ENCODE results near the gene NSG2. TPM values are rescaled to one million over a fixed set of nuclear protein-coding genes. Genes with fewer than 3 reads are reported as not detected.

Gene NSG2
- total RNA-seq, 2 donors from 2014 or later = 0.27 to 2.5 TPM

DNA sequence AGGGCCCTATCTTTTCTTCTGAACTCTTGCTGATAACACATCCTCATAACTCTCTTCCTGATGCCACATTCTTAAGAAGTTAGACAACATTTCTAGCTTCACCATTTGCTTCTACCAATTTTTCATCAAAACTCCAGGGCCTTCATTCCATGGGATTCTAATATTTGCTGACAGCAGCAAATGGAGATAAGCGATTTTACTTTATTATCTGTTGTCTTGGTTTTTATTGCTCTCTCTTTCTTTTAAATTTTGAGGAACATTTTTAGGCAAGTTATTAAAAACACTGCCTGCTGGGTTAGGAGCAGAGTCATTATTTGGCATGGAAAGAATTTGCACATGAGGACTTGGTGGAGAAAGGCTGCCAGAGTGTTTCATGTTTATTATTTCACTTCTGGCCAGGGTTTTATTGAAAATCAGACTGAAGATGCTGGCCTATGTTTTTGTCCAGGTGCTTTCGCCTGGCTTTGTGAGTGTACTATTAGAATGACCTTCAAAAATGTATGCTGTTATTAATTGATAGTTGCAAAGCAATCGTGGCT, 27.7 kb downstream of the NSG2 start:
- Histone ChIP-seq H3K9me3 (no peaks in the 10 kb centered on the region), H3K27ac (no peak overlapping the region), H3K27me3 (no peaks in the 10 kb centered on the region), H3K4me1 (no peaks in the 10 kb centered on the region), H3K4me3 (no peak overlapping the region), H3K9ac (ENCODE audit: low read depth in 2 of 2, low read length in 2 of 2) (no peak overlapping the region), H3K36me3 (no peaks in the 10 kb centered on the region)
- TF ChIP-seq, protein P1, sequence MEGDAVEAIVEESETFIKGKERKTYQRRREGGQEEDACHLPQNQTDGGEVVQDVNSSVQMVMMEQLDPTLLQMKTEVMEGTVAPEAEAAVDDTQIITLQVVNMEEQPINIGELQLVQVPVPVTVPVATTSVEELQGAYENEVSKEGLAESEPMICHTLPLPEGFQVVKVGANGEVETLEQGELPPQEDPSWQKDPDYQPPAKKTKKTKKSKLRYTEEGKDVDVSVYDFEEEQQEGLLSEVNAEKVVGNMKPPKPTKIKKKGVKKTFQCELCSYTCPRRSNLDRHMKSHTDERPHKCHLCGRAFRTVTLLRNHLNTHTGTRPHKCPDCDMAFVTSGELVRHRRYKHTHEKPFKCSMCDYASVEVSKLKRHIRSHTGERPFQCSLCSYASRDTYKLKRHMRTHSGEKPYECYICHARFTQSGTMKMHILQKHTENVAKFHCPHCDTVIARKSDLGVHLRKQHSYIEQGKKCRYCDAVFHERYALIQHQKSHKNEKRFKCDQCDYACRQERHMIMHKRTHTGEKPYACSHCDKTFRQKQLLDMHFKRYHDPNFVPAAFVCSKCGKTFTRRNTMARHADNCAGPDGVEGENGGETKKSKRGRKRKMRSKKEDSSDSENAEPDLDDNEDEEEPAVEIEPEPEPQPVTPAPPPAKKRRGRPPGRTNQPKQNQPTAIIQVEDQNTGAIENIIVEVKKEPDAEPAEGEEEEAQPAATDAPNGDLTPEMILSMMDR (IDR thresholded peaks at IDR 0.05) = no peak
- no peak for DNase-seq
- intact Hi-C loops (cut with DNase I) = no loop called here

DNA sequence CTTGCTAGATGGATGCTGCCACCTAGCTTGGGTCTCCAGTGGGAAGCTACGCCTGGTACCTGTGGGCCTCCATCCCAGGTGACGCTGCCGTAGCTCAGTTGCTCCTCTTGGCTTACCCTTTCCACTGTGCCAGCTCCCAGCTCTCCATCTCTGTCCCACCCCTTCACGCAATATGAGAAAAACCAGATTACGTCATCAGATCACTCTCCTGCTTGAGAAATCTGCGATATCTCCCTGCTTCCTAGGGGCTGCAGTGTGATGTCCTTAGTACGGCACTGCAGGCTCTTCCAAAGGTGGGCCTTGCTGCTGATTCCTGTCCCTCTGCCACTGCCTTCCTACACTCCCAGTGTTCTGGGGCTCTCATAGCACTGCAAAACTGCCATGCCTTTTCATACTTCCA, 28.9 kb downstream of the NSG2 start:
- intact Hi-C loops (cut with DNase I) = no loop called here
- no peak overlapping the region for H3K9ac ChIP-seq (ENCODE audit: low read depth in 2 of 2, low read length in 2 of 2)
- H3K27me3 ChIP-seq = no peaks in the 10 kb centered on the region
- no peak overlapping the region for H3K4me3 ChIP-seq
- H3K4me1 ChIP-seq = no peaks in the 10 kb centered on the region
- no peaks in the 10 kb centered on the region for H3K9me3 ChIP-seq
- DNase-seq = no peak
- TF ChIP-seq, protein P1 (IDR thresholded peaks at IDR 0.05) = no peak
- H3K36me3 ChIP-seq = no peaks in the 10 kb centered on the region
- no peak overlapping the region for H3K27ac ChIP-seq

DNA sequence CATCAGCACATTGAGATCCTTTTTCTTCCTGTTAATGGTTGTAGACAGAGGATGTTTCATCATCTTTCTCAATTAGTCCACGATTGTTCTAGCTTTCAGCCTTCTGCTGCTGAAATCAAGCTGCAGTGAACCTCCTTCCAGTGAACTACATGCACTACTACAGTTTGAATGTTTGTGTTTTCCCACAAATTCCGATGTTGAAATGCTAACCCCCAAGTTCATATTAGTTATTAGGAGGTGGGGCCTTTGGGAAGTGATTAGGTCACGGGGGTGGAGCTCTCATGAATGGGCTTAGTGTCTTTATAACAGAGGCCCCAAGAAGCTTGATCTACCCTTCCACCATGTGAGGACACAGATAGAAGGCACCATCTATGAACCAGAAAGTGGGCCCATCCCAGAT, 32.9 kb downstream of the NSG2 start:
- TF ChIP-seq, protein P1 (IDR thresholded peaks at IDR 0.05) = no peak

DNA sequence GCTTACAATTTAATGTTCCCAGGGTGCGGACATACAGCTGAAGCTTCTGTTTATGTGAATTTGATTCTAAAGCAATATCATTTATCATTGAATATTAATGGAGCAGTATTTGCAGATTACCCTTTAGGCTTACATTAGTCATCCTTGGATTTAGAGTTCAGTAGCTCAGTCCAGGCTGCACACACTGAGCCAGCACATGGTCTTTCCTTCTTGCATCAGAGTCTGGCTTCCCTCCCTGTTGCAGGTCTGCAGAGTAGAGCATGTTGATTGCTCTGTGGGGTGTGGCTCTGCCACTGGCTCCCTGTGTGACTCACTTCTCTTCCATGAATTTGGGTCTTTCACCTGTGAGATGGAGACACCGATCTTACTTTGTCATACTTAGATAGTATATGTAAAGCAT, 36.8 kb downstream of the NSG2 start:
- Histone ChIP-seq H3K9ac (ENCODE audit: low read depth in 2 of 2, low read length in 2 of 2) (no peak overlapping the region), H3K27me3 (no peaks in the 10 kb centered on the region), H3K4me1 (no peaks in the 10 kb centered on the region), H3K27ac (no peak overlapping the region), H3K9me3 (no peaks in the 10 kb centered on the region), H3K36me3 (no peaks in the 10 kb centered on the region), H3K4me3 (no peak overlapping the region)
- DNase-seq = no peak
- TF ChIP-seq, protein P1 (IDR thresholded peaks at IDR 0.05) = no peak
- intact Hi-C loops (cut with DNase I) = no loop called here

More for the DNA sequence above, 32.9 kb downstream of the NSG2 start:
- intact Hi-C loops (cut with DNase I) = no loop called here
- no peaks in the 10 kb centered on the region for H3K36me3 ChIP-seq
- H3K4me1 ChIP-seq = no peaks in the 10 kb centered on the region
- H3K9me3 ChIP-seq = no peaks in the 10 kb centered on the region
- no peaks in the 10 kb centered on the region for H3K27me3 ChIP-seq
- no peak for DNase-seq
- no peak overlapping the region for H3K27ac ChIP-seq
- no peak overlapping the region for H3K9ac ChIP-seq (ENCODE audit: low read depth in 2 of 2, low read length in 2 of 2)
- no peak overlapping the region for H3K4me3 ChIP-seq

DNA sequence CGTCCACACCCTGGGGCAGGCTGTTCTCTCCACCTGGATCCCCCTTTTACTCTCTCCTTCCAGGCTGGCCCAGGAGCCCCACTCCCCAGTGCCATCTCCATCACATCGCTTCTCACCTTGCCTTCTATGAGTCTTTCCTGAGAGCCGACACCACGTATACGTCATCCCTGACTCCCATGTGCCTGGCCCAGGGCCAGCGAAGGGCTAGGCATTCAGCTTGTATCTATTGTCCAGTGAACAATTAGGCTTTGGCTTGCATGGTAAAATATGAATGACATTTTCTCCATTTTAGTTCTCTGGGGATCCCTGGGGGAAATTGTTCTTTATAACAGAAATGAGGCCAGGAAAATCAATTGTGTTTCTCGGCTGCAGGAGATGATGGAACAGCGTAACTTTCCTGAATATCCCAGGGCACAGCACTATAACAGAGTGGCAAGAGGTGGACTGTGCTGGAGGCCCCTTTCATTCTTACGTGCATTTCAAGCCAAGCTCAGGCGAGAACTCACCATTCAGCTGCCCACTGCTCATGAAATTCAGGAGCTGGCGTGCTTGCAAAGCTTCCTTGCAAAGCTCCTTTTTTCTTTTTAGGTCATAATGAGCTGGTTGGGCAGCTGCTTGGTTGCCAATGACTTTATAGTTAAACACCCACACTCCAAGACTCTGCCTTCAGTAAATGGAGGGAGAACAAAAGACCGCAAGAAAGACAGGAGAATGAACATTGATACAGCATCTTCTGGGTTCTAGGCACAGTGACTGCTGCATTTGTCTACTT, 37.7 kb downstream of the NSG2 start:
- no peaks in the 10 kb centered on the region for H3K27me3 ChIP-seq
- no peaks in the 10 kb centered on the region for H3K36me3 ChIP-seq
- no peak overlapping the region for H3K9ac ChIP-seq (ENCODE audit: low read depth in 2 of 2, low read length in 2 of 2)
- H3K4me1 ChIP-seq = no peaks in the 10 kb centered on the region
- intact Hi-C loops (cut with DNase I) = no loop called here
- TF ChIP-seq, protein P1 (IDR thresholded peaks at IDR 0.05) = no peak
- no peak for DNase-seq
- no peak overlapping the region for H3K27ac ChIP-seq
- no peak overlapping the region for H3K4me3 ChIP-seq
- no peaks in the 10 kb centered on the region for H3K9me3 ChIP-seq
